ENCODE results near the gene FRAS1. TPM values are rescaled to one million over a fixed set of nuclear protein-coding genes. Genes with fewer than 3 reads are reported as not detected.
"Not testable (repeated sequence)": the region's sequence is repeated elsewhere in the genome, so short reads cannot be mapped to it uniquely, and the experiment has no call there.

The FRAS1 gene
- total RNA-seq, 6 experiments from 2014 or later, result 0.12 to 1.5 (median 0.45) TPM

DNA sequence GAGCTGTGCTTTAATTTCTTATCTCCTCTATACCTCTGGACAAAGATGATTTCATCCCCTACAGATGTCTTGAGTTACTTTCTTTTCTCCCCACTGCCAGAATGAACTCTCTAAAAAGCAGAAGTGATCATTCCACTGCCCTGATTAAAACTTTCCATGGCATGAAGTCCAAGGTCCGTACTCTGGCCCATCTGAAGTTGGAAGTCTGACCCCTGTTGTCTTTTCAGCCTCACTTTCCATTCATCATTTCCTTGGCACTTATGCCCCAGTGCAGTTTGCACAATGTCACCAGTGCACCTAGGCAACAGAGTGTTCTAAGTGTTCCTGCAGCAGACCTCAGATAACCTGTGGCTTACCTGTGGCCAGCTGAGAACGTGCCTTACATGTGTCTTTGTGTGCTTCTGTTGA is 242.4 kb downstream of the FRAS1 start:
- TF ChIP-seq, protein P1, sequence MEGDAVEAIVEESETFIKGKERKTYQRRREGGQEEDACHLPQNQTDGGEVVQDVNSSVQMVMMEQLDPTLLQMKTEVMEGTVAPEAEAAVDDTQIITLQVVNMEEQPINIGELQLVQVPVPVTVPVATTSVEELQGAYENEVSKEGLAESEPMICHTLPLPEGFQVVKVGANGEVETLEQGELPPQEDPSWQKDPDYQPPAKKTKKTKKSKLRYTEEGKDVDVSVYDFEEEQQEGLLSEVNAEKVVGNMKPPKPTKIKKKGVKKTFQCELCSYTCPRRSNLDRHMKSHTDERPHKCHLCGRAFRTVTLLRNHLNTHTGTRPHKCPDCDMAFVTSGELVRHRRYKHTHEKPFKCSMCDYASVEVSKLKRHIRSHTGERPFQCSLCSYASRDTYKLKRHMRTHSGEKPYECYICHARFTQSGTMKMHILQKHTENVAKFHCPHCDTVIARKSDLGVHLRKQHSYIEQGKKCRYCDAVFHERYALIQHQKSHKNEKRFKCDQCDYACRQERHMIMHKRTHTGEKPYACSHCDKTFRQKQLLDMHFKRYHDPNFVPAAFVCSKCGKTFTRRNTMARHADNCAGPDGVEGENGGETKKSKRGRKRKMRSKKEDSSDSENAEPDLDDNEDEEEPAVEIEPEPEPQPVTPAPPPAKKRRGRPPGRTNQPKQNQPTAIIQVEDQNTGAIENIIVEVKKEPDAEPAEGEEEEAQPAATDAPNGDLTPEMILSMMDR (IDR thresholded peaks at IDR 0.05), result no peak
- TF ChIP-seq POLR2A (IDR thresholded peaks at IDR 0.05), result no peak
- H3K36me3 ChIP-seq, result no peaks in the 10 kb centered on the region
- H3K27ac ChIP-seq, result no peak overlapping the region
- no peak for DNase-seq
- 34% methylated on average over 2 of the region's 2 CpGs for WGBS (ENCODE audit: insufficient coverage, low coverage, low lambda C conversion rate, missing lambda C conversion rate)
- H3K4me1 ChIP-seq, result no peaks in the 10 kb centered on the region
- no peaks in the 10 kb centered on the region for H3K27me3 ChIP-seq
- H3K9me3 ChIP-seq, result no peaks in the 10 kb centered on the region
- no peak for ATAC-seq
- no peak overlapping the region for H3K4me3 ChIP-seq
- intact Hi-C loops (cut with DNase I), result no loop called here

DNA sequence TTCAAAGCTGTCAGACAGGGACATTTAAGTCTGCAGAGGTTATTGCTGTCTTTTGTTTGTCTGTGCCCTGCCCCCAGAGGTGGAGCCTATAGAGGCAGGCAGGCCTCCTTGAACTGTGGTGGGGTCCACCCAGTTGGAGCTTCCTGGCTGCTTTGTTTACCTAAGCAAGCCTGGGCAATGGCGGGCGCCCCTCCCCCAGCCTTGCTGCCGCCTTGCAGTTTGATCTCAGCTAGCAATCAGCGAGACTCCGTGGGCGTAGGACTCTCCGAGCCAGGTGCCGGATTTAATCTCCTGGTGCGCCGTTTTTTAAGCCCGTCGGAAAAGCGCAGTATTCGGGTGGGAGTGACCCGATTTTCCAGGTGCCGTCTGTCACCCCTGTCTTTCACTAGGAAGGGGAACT is 250.1 kb downstream of the FRAS1 start:
- H3K27me3 ChIP-seq; H3K4me3 ChIP-seq; H3K27ac ChIP-seq; H3K4me1 ChIP-seq; ATAC-seq; H3K9me3 ChIP-seq; DNase-seq; H3K36me3 ChIP-seq; intact Hi-C loops (cut with DNase I): not testable (repeated sequence)
- WGBS (ENCODE audit: insufficient coverage, low coverage, low lambda C conversion rate, missing lambda C conversion rate), result no CpG with 5 or more reads among the region's 16 CpGs

DNA sequence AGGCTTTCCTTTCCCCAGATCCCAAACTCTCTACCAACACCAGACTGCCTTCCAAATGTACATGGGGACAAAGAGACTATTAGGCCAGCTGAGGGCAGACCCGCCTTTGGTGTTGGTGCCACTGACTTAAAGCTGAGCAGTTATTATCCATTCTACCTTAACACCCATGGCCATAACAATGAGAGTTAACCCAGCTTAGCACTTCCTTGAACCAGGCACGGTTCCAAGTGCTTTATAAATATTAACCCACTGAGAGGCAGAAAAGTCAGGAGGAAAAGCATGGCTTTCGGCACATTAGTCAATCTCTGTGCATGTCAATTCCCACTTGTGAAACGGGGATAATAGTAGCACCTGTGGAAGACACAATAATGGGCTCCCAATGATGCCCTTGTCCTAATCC is 251.4 kb downstream of the FRAS1 start:
- intact Hi-C loops (cut with DNase I), result no loop called here
- Histone ChIP-seq H3K27ac (no peak overlapping the region), H3K27me3 (no peaks in the 10 kb centered on the region), H3K4me1 (no peaks in the 10 kb centered on the region), H3K9me3 (no peaks in the 10 kb centered on the region), H3K36me3 (no peaks in the 10 kb centered on the region), H3K4me3 (no peak overlapping the region)
- TF ChIP-seq, protein P1 (IDR thresholded peaks at IDR 0.05), result no peak
- no peak for TF ChIP-seq POLR2A (IDR thresholded peaks at IDR 0.05)
- no peak for ATAC-seq
- WGBS (ENCODE audit: insufficient coverage, low coverage, low lambda C conversion rate, missing lambda C conversion rate), result 50% methylated on average over 3 of the region's 4 CpGs
- DNase-seq, result no peak

DNA sequence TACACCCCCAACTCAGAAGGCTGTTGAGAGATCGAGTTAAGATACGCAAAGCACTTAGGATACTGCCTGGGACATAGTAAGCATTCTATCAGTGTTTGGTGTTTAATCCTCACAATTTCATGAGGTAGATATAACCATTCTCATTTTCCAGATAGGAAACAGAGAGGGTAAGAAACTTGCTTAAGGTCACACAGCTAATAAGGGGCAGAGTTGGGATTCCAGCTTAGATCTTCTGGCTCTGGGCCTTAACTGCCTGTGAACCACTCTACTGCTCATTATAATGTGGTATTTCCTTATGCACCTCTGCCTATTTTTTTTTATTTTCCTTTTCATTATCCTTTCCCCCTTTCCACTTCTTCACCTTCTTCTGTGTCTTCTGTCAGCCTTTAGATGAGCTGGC is 252.2 kb downstream of the FRAS1 start:
- Histone ChIP-seq H3K36me3 (no peaks in the 10 kb centered on the region), H3K4me3 (no peak overlapping the region), H3K27me3 (no peaks in the 10 kb centered on the region), H3K9me3 (no peaks in the 10 kb centered on the region), H3K27ac (no peak overlapping the region), H3K4me1 (no peaks in the 10 kb centered on the region)
- intact Hi-C loops (cut with DNase I), result no loop called here
- TF ChIP-seq, protein P1 (IDR thresholded peaks at IDR 0.05), result no peak
- no peak for TF ChIP-seq POLR2A (IDR thresholded peaks at IDR 0.05)
- WGBS (ENCODE audit: insufficient coverage, low coverage, low lambda C conversion rate, missing lambda C conversion rate), result 100% methylated on average over 2 of the region's 2 CpGs
- DNase-seq (no peak), ATAC-seq (no peak)

DNA sequence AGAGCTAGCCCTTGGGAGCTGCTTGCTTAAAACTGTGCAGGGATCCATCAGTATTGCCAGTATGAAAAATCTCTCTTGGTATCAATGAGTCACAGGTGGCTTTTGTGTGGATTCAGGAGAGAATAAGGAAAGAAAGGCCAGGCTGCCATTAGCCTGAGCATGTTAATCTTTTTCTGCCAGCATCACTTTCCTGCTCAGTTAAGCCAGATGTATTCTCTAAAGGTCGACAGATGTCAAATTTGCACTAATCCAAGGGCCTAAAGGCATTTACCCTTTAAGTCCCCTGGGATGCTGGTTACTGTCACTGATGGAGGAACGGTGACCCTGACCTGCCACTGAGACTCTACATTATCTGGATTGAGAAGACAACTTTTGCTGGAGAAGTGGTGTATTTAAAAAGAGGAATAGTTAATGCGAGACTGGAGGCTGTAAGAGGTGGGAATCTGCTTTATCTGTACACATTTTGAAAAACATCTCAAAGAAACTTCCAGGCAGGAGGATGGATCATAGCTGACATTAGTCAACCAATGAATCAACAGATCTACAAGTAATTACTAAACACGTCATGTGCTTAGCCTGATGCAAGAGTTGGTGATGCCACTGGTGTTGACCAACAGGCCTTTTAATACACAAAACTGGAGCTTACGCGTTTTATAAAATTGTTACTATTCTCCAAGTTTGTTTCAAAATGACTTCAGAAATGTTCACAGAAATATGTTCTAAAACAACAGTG is 253.1 kb downstream of the FRAS1 start:
- ATAC-seq (no peak), DNase-seq (no peak)
- no peaks in the 10 kb centered on the region for H3K27me3 ChIP-seq
- no peaks in the 10 kb centered on the region for H3K36me3 ChIP-seq
- no peak for TF ChIP-seq POLR2A (IDR thresholded peaks at IDR 0.05)
- TF ChIP-seq, protein P1 (IDR thresholded peaks at IDR 0.05), result no peak
- H3K9me3 ChIP-seq, result no peaks in the 10 kb centered on the region
- intact Hi-C loops (cut with DNase I), result no loop called here
- H3K4me1 ChIP-seq, result no peaks in the 10 kb centered on the region
- H3K27ac ChIP-seq, result no peak overlapping the region
- WGBS (ENCODE audit: insufficient coverage, low coverage, low lambda C conversion rate, missing lambda C conversion rate), result 67% methylated on average over 6 of the region's 6 CpGs
- H3K4me3 ChIP-seq, result no peak overlapping the region

All from right lobe of liver (tissue), 6 donors.